Ovary (tissue), 9 donors: ENCODE results near the gene VAC14. TPM values are rescaled to one million over a fixed set of nuclear protein-coding genes. Genes with fewer than 3 reads are reported as not detected.
"Not testable (repeated sequence)": the region's sequence is repeated elsewhere in the genome, so short reads cannot be mapped to it uniquely, and the experiment has no call there.

ENCODE experiments used
- DNase-seq, 5 donors: peaks; one replicate each; pipeline ENCODE4 v3.0.0-alpha.2; 2019 to 2020
- H3K27ac ChIP-seq, 2 donors: fragments of 200-600 bp; one replicate each; pipeline versions ENCODE4 v1.5.1 to v1.8.0; 2019 to 2022
- H3K27me3 ChIP-seq: fragments of 200-600 bp; one replicate; pipeline ENCODE4 v1.8.0; 2022
- H3K36me3 ChIP-seq: fragments of 200-600 bp; sonication (generic); one replicate; pipeline ENCODE4 v1.5.1; 2019
- H3K4me1 ChIP-seq: one replicate; pipeline ENCODE4 v1.8.1; 2013; ENCODE audit warnings: mild to moderate bottlenecking, moderate library complexity; ENCODE audit not compliant: insufficient read depth
- H3K4me3 ChIP-seq: fragments of 200-600 bp; sonication (generic); one replicate; pipeline ENCODE4 v1.5.1; 2017
- H3K9me3 ChIP-seq, 2 donors: fragments of 200-600 bp in 1 of 2; sonication (generic) in 1 of 2; one replicate each; pipeline versions ENCODE4 v1.5.1 to v1.8.1; 2013 to 2019; ENCODE audit warnings: mild to moderate bottlenecking in 1 of 2, moderate library complexity in 1 of 2
- CTCF ChIP-seq, 3 donors: fragments of 450-650 bp in 2 of 3; fragments of 200-600 bp in 1 of 3; IDR thresholded peaks; one replicate each; pipeline versions ENCODE4 v1.5.1 to v1.8.0; 2016 to 2022; ENCODE audit warnings: antibody characterized with exemption in 3 of 3, mild to moderate bottlenecking in 1 of 3
- EP300 ChIP-seq: sonication (generic); formaldehyde crosslinking; IDR thresholded peaks from one replicate; pipeline ENCODE4 v1.6.1; 2017; ENCODE audit warnings: antibody characterized with exemption
- POLR2A ChIP-seq: fragments of 450-650 bp; IDR thresholded peaks from one replicate; pipeline ENCODE4 v1.6.1; 2017; ENCODE audit warnings: antibody characterized with exemption, mild to moderate bottlenecking, moderate library complexity
- WGBS, 3 donors: extraction: QIAGEN DNeasy Blood & Tissue Kit in 1 of 3; methylation state at CpG; one replicate each; pipeline versions ENCODE4 v1.1.5 to v1.1.7; 2013 to 2017; 5-methylcytosine and 5-hydroxymethylcytosine counted together
- intact Hi-C, 4 donors: fragments of 100-400 bp; cut with DNase I; formaldehyde crosslinking; loops; one replicate each; pipeline versions ENCODE4 v1.11.0 to v1.15.1; 2022 to 2023
- polyA plus RNA-seq, 2 donors: library from polyadenylated mRNA; stranded (reverse); fragments of 200-250 nt in 1 of 2; fragments of 350-450 nt in 1 of 2; fragmentation: Illumina TruSeq in 1 of 2; extraction: RNeasy Lipid Tissue Mini Kit (QIAGEN cat#74804) in 1 of 2; gene quantifications; one replicate each; pipeline ENCODE4 v1.2.3, GENCODE V29; 2013 to 2014
- total RNA-seq, 7 donors: library from RNA; depleted of rRNA in 2 of 7; stranded (reverse); fragments of >200 nt in 2 of 7; fragmentation: NEBNext Ultra II Directional in 3 of 7; extraction: Animal tissue kit (Norgen Biotek cat#: 25700) in 3 of 7; gene quantifications; one replicate each; pipeline versions ENCODE4 v1.1.0 to v1.2.4, GENCODE V29; 2016 to 2023
- donor health status: DM: no; HTN: no; CAD: no; lungs with moderate emphysema.
- donor health status: DM: no; HTN: no; CAD: no.
- donor health status: Bipolar disorder and iron deficiency.
- donor health status: DM: yes; HTN: yes; CAD: no.
- donor health status: DM: no; HTN: no; CAD: no.
- donor health status: DM: yes; HTN: yes; CAD: no.

Gene VAC14
- total and polyA plus RNA-seq, 9 donors: 9.9 to 32.4 (median 21.1) TPM

- no peaks in the 10 kb centered on the region for H3K27me3 ChIP-seq
- no peak overlapping the region for H3K4me3 ChIP-seq
- H3K9me3 ChIP-seq: no peaks in the 10 kb centered on the region
- DNase-seq: no peak
- no peak overlapping the region for H3K27ac ChIP-seq
- H3K36me3 ChIP-seq: no peaks in the 10 kb centered on the region
- WGBS, 3 donors: 85 to 93% (median 93%) methylated on average over 10 of the region's 10 CpGs
- TF ChIP-seq EP300: no peak
- no peak for TF ChIP-seq POLR2A
- TF ChIP-seq CTCF (IDR thresholded peaks at IDR 0.05): no peak
- peaks cover 9% of the 10 kb centered on the region for H3K4me1 ChIP-seq
- intact Hi-C loops: loop anchor here in 1 of 4 donors (10.0 kb wide), 1 partner anchor 300 kb away; the partner anchor contains the start of gene DDX19A
Measured at GRCh38 chr16:70644763-70645597, 156.0 kb downstream of the VAC14 start.

- intact Hi-C loops: loop anchor here in 1 of 4 donors (10.0 kb wide), 1 partner anchor 298 kb away; the partner anchor contains the start of gene DDX19A
- H3K27ac ChIP-seq: not testable (repeated sequence)
- 76 to 84% (median 79%) methylated on average over 7 of the region's 7 CpGs for WGBS, 3 donors
Measured at GRCh38 chr16:70643264-70643663, 157.7 kb downstream of the VAC14 start.

GRCh38 chr16:70642633-70643032, 158.3 kb downstream of the VAC14 start:
- H3K4me1 ChIP-seq: peaks cover 9% of the 10 kb centered on the region
- no peaks in the 10 kb centered on the region for H3K27me3 ChIP-seq
- no peak overlapping the region for H3K4me3 ChIP-seq
- intact Hi-C loops: loop anchor here in 1 of 4 donors (10.0 kb wide), 1 partner anchor 298 kb away; the partner anchor contains the start of gene DDX19A
- no peak for DNase-seq
- no peak overlapping the region for H3K27ac ChIP-seq
- 95 to 100% (median 100%) methylated on average over 1 of the region's 1 CpG for WGBS, 3 donors
- no peaks in the 10 kb centered on the region for H3K36me3 ChIP-seq
- TF ChIP-seq CTCF (IDR thresholded peaks at IDR 0.05): no peak
- no peak for TF ChIP-seq EP300
- TF ChIP-seq POLR2A: no peak
- no peaks in the 10 kb centered on the region for H3K9me3 ChIP-seq

More at GRCh38 chr16:70643264-70643663, 157.7 kb downstream of the VAC14 start:
- H3K27me3 ChIP-seq, DNase-seq, H3K4me1 ChIP-seq, H3K9me3 ChIP-seq, H3K36me3 ChIP-seq, H3K4me3 ChIP-seq: not testable (repeated sequence)

GRCh38 chr16:70638814-70639792, 161.9 kb downstream of the VAC14 start:
- Histone ChIP-seq H3K9me3 (no peaks in the 10 kb centered on the region), H3K4me3 (no peak overlapping the region), H3K4me1 (peaks cover 2% of the 10 kb centered on the region), H3K27ac (no peak overlapping the region), H3K27me3 (no peaks in the 10 kb centered on the region), H3K36me3 (no peaks in the 10 kb centered on the region)
- WGBS, 3 donors: 42 to 75% (median 45%) methylated on average over 18 of the region's 18 CpGs
- DNase-seq: peak in 3 of 5 donors; percentile 29 to 64 (median 54)
- no peak for TF ChIP-seq POLR2A
- TF ChIP-seq EP300: peak; percentile 27
- intact Hi-C loops: no loop called here

Other genes starting within 250 kb of the VAC14 start
- 1 to 10 TPM in 6 of 7 donors, under 1 TPM in 1; 0.91 to 4.0 (median 1.9) TPM for gene IL34, start 154.6 kb downstream of the VAC14 start, total RNA-seq
- gene IL34, start 154.6 kb downstream of the VAC14 start, polyA plus RNA-seq: 1 to 10 TPM in 1 of 2 donors, under 1 TPM in 1; 0.88 to 1.8 TPM
- 10 to 100 TPM; 19.6 to 93.5 (median 40.2) TPM for gene MTSS2, start 115.1 kb downstream of the VAC14 start, total RNA-seq
- 10 to 100 TPM in 1 of 2 donors, 1 to 10 TPM in 1; 8.4 to 52.5 TPM for gene MTSS2, start 115.1 kb downstream of the VAC14 start, polyA plus RNA-seq